ENCODE data around the gene TTC16.

DNA sequence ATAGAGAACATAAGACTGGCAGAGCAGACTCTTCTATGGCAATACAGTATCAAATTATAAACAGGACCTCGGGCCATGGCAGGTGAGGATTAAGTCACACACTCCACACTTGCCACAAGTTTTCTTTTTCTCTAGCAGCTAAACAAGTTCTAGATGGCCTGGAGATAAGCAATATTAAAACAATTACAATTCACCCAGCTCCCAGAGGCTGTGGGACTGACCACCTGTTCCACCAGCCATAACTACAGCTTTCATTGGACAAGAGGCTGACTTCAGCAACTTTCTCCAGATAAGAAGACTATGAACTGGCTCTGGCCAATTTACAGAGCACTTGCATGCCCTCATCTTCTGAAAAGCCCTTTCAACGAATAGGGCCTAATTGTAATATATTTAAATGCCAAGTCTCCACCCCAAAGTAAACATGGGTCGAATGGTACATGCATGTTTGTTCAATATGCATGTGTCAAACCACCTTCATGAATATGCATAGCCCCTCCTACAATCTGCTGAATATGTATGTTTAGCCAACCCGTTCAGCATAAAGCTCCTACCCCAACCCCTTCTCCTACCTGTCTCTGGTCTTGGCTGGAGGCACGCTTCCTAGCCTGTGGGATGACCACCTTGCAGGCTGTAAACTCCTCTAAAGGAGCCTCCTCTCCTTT lies 15.2 kb upstream of the TTC16 start:
- TF ChIP-seq, protein P1, sequence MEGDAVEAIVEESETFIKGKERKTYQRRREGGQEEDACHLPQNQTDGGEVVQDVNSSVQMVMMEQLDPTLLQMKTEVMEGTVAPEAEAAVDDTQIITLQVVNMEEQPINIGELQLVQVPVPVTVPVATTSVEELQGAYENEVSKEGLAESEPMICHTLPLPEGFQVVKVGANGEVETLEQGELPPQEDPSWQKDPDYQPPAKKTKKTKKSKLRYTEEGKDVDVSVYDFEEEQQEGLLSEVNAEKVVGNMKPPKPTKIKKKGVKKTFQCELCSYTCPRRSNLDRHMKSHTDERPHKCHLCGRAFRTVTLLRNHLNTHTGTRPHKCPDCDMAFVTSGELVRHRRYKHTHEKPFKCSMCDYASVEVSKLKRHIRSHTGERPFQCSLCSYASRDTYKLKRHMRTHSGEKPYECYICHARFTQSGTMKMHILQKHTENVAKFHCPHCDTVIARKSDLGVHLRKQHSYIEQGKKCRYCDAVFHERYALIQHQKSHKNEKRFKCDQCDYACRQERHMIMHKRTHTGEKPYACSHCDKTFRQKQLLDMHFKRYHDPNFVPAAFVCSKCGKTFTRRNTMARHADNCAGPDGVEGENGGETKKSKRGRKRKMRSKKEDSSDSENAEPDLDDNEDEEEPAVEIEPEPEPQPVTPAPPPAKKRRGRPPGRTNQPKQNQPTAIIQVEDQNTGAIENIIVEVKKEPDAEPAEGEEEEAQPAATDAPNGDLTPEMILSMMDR (IDR thresholded peaks at IDR 0.05), result no peak
- no peak for TF ChIP-seq EZH2 (IDR thresholded peaks at IDR 0.05; ENCODE audit: borderline replicate concordance, insufficient read depth, low read depth, low read length, poor library complexity, severe bottlenecking)
